H1 (cell line): ENCODE results near the gene MICU1. TPM values are rescaled to one million over a fixed set of nuclear protein-coding genes. Genes with fewer than 3 reads are reported as not detected.

Experiments used
- CBX5 ChIP-seq: fragments of 300-800, 300-1000 bp; sonication (generic); IDR thresholded peaks from 2 replicates; pipeline ENCODE4 v1.7.1; 2016; ENCODE audit warnings: antibody characterized with exemption, low read length, low read depth
- CREB1 ChIP-seq: IDR thresholded peaks from 2 replicates; pipeline ENCODE4 v1.6.1; 2012; ENCODE audit warnings: inconsistent platforms
- ZNF274 ChIP-seq: IDR thresholded peaks from 2 replicates; pipeline ENCODE4 v1.7.0; 2012; ENCODE audit warnings: low read length, borderline replicate concordance; ENCODE audit errors: extremely low read depth
- polyA plus RNA-seq, 7 experiments: library from polyadenylated mRNA; depleted of rRNA in 3 of 7; stranded (reverse) in 5 of 7; unstranded in 2 of 7; fragments of >200 nt in 5 of 7; fragments of 200-250 nt in 2 of 7; gene quantifications; 1 replicate in 5 of 7; 2 replicates in 1 of 7; 4 replicates in 1 of 7; pipeline versions ENCODE4 v1.2.1 to v1.2.3, GENCODE V29; 2011 to 2013; ENCODE audit warnings: missing spikeins in 2 of 7, mixed read lengths in 2 of 7
- total RNA-seq: library from RNA; stranded (reverse); fragmentation: NEBNext Ultra II Directional; extraction: Animal tissue kit (Norgen Biotek cat#: 25700); gene quantifications from 2 replicates; pipeline ENCODE4 v1.2.1, GENCODE V29; 2021
- TF ChIP-seq, protein P1 (sequence below): IDR thresholded peaks from 2 replicates; pipeline ENCODE4 v1.6.1; 2011; ENCODE audit warnings: low read depth, mild to moderate bottlenecking, low read length; ENCODE audit not compliant: insufficient read depth

The MICU1 gene
- total and polyA plus RNA-seq, 2 of the 8 experiments (the other 6 are each of a cell fraction or from before 2014, with no cell fraction given) = 18.0 to 36.7 TPM

DNA sequence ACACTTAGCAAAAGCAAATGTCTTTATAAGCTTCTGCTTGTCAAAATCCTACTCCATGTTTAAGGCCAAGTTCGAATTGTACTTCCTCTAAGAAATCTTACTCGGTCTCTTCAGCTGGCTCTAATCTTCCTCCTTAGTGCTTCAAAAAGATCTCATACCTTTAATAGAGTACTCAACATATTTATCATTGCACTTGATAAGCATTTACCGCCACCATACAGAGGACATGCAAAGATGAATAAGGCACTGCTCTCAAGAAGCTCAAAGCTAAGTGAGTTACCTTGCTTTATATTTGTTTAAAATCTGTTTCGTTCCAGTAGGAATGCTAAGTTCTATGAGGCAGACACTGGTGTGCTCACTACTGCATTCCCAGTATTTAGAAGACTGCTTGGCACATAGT lies 209.2 kb downstream of the MICU1 start (continued):
- TF ChIP-seq CREB1 (no peak), ZNF274 (no peak), CBX5 (no peak)
- TF ChIP-seq, protein P1, sequence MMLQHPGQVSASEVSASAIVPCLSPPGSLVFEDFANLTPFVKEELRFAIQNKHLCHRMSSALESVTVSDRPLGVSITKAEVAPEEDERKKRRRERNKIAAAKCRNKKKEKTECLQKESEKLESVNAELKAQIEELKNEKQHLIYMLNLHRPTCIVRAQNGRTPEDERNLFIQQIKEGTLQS = no peak
